ENCODE data around the gene SLC38A10. TPM values are rescaled to one million over a fixed set of nuclear protein-coding genes. Genes with fewer than 3 reads are reported as not detected.

The SLC38A10 gene
- polyA plus RNA-seq, 4 donors, result 48.4 to 107 (median 79.2) TPM

DNA sequence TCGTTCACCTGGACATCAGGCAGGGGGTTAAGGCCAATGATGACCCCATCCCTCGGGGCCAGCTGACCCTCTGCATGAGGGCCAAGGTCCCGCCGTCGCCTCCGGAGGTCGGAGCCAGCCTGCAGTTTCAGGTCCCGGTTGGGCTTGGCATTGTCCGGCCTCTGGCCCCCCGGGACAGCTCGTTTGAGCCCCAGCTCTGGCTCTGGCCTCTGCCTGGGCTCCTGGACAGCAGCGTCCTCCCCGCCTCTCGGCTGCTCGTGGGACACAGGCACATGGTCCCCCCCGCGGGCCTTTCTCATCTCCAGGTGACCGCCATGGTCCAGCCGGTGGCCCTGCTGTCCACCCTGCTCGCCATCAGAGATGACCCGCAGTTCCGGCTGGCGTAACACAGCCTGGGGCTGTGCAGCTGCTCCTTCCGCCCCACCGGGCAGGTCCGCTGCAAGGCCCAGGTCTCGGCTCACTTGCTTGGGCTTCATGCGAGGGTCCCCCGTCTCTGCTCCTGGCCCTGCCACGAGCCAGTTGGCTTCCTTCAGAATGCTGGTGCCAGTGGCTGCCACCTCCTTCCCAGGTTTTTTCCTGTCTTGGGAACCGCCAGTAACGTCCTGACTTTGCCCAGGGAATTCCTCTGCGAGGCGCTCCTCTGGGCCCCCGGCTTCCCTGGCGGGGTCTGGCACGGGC is 49.3 kb downstream of the SLC38A10 start:
- Histone ChIP-seq H3K27ac (ENCODE audit: low read depth in 1 of 3, low read length in 2 of 3) (no peak overlapping the region), H3K4me3 (ENCODE audit: low read depth in 1 of 3, low read length in 3 of 3) (no peak overlapping the region), H3K9me3 (ENCODE audit: control insufficient read depth in 2 of 2, insufficient read depth in 1 of 2, low read depth in 1 of 2, low read length in 1 of 2) (no peaks in the 10 kb centered on the region), H3K27me3 (ENCODE audit: control insufficient read depth in 3 of 3, insufficient read depth in 3 of 3, low read length in 3 of 3) (no peaks in the 10 kb centered on the region), H3K4me1 (ENCODE audit: control insufficient read depth in 3 of 3, insufficient read depth in 2 of 3, low read depth in 1 of 3, low read length in 2 of 3) (peaks cover 0 to 10% (median 0%) of the 10 kb centered on the region in 3 donors), H3K36me3 (ENCODE audit: control insufficient read depth in 3 of 3, insufficient read depth in 2 of 3, low read depth in 1 of 3, low read length in 3 of 3) (peaks cover 0 to 83% (median 2%) of the 10 kb centered on the region in 3 donors)
- WGBS, 3 donors, result 82 to 90% (median 86%) methylated on average over 32 to 37 of the region's 37 CpGs
- DNase-seq (no peak), FAIRE-seq (no peak)

DNA sequence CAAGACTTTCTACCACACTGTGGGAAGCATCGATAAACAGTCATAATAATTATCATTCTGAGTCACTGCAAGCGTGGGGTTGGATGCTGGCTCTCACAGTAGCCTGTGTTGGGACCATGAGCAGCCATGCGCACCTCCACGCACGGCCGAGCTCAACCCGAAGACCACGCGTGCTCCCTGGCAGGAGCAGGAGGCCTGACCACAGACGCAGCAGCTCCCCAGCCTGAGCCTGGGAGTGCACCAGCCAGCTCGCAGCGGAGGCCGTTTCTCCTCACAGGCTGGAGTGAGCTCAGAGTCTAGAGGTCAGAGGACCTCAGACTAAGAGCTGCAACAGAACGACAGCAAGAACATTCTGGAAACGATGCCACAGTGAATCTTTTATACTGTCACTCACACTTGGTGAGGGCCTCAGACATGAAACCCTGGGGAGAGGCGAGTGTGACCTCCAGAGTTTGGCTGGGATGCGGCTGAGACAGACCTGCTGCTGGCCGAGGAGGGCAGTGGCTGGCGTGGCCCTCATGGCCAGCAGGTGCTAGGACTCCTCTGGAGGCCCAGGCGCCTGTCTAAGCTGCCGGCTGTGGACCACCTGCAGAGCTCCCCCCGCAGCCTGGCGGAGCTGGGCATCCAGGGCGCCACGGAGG is 50.0 kb downstream of the SLC38A10 start:
- H3K4me3 ChIP-seq (ENCODE audit: low read depth in 1 of 3, low read length in 3 of 3), result no peak overlapping the region
- H3K9me3 ChIP-seq (ENCODE audit: control insufficient read depth in 2 of 2, insufficient read depth in 1 of 2, low read depth in 1 of 2, low read length in 1 of 2), result no peaks in the 10 kb centered on the region
- H3K4me1 ChIP-seq (ENCODE audit: control insufficient read depth in 3 of 3, insufficient read depth in 2 of 3, low read depth in 1 of 3, low read length in 2 of 3), result peaks cover 0 to 10% (median 2%) of the 10 kb centered on the region in 3 donors
- FAIRE-seq (no peak), DNase-seq (no peak)
- H3K27ac ChIP-seq (ENCODE audit: low read depth in 1 of 3, low read length in 2 of 3), result no peak overlapping the region
- H3K36me3 ChIP-seq (ENCODE audit: control insufficient read depth in 3 of 3, insufficient read depth in 2 of 3, low read depth in 1 of 3, low read length in 3 of 3), result peaks cover 0 to 80% (median 2%) of the 10 kb centered on the region in 3 donors
- H3K27me3 ChIP-seq (ENCODE audit: control insufficient read depth in 3 of 3, insufficient read depth in 3 of 3, low read length in 3 of 3), result no peaks in the 10 kb centered on the region
- 67 to 79% (median 76%) methylated on average over 22 to 25 of the region's 25 CpGs for WGBS, 3 donors

DNA sequence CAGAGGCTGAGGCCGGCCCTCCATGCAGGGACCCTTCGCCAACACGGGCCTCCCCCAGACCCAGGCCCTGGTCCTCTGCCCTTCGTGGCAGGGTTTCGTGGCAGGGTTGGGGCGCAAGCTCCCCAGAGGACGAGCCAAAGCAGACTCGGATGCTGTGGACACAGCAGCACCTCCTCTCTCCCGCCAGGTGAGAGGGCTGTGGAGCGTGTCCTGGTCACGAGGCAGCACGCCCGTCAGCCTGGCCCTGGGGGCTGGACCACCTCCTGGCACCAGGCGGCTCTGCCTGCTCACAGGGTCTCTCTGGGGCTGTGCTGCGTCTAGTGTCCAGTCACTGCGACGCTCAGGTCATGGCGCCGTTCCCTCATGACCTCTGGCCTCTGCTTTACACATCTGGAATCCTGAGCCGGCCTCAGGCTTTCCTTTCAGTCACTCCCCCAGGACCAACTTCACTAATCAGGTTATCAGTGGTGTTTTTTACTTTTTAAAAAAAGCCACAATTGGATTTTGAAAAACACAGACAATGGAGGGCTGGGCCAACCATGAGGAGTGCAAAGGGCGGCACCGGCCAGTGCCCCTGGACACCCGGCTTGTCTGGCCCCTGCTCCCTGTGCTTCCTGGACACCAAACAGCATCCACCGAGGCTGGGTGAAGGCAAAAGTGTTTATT is 50.6 kb downstream of the SLC38A10 start:
- Histone ChIP-seq H3K9me3 (ENCODE audit: control insufficient read depth in 2 of 2, insufficient read depth in 1 of 2, low read depth in 1 of 2, low read length in 1 of 2) (no peaks in the 10 kb centered on the region), H3K36me3 (ENCODE audit: control insufficient read depth in 3 of 3, insufficient read depth in 2 of 3, low read depth in 1 of 3, low read length in 3 of 3) (peaks cover 0 to 73% (median 0%) of the 10 kb centered on the region in 3 donors), H3K27me3 (ENCODE audit: control insufficient read depth in 3 of 3, insufficient read depth in 3 of 3, low read length in 3 of 3) (no peaks in the 10 kb centered on the region), H3K27ac (ENCODE audit: low read depth in 1 of 3, low read length in 2 of 3) (no peak overlapping the region), H3K4me3 (ENCODE audit: low read depth in 1 of 3, low read length in 3 of 3) (no peak overlapping the region), H3K4me1 (ENCODE audit: control insufficient read depth in 3 of 3, insufficient read depth in 2 of 3, low read depth in 1 of 3, low read length in 2 of 3) (peaks cover 0 to 10% (median 6%) of the 10 kb centered on the region in 3 donors)
- DNase-seq, result no peak
- WGBS, 3 donors, result 73 to 83% (median 74%) methylated on average over 24 of the region's 24 CpGs
- no peak for FAIRE-seq

DNA sequence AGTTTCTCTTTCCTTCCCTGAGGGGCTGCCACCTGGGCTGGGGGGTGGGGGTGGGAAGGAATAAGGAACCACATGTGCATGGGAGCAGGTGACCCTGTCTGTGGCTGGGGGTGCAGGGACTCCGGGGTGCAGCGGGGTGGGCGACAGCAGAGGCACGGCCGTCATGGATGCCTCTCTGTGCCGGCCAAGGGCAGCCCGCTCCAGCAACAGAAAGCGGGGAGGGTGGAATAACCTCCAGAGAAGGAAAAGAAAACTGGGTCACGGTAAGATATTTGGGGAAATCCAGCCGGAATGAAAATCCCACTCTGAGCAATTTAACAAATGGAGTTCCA is 51.8 kb downstream of the SLC38A10 start:
- 82 to 90% (median 86%) methylated on average over 10 of the region's 10 CpGs for WGBS, 3 donors
- FAIRE-seq (no peak), DNase-seq (no peak)
- Histone ChIP-seq H3K36me3 (ENCODE audit: control insufficient read depth in 3 of 3, insufficient read depth in 2 of 3, low read depth in 1 of 3, low read length in 3 of 3) (peaks cover 0 to 65% (median 0%) of the 10 kb centered on the region in 3 donors), H3K27ac (ENCODE audit: low read depth in 1 of 3, low read length in 2 of 3) (no peak overlapping the region), H3K4me1 (ENCODE audit: control insufficient read depth in 3 of 3, insufficient read depth in 2 of 3, low read depth in 1 of 3, low read length in 2 of 3) (peaks cover 0 to 11% (median 6%) of the 10 kb centered on the region in 3 donors), H3K4me3 (ENCODE audit: low read depth in 1 of 3, low read length in 3 of 3) (no peak overlapping the region), H3K27me3 (ENCODE audit: control insufficient read depth in 3 of 3, insufficient read depth in 3 of 3, low read length in 3 of 3) (no peaks in the 10 kb centered on the region), H3K9me3 (ENCODE audit: control insufficient read depth in 2 of 2, insufficient read depth in 1 of 2, low read depth in 1 of 2, low read length in 1 of 2) (no peaks in the 10 kb centered on the region)

DNA sequence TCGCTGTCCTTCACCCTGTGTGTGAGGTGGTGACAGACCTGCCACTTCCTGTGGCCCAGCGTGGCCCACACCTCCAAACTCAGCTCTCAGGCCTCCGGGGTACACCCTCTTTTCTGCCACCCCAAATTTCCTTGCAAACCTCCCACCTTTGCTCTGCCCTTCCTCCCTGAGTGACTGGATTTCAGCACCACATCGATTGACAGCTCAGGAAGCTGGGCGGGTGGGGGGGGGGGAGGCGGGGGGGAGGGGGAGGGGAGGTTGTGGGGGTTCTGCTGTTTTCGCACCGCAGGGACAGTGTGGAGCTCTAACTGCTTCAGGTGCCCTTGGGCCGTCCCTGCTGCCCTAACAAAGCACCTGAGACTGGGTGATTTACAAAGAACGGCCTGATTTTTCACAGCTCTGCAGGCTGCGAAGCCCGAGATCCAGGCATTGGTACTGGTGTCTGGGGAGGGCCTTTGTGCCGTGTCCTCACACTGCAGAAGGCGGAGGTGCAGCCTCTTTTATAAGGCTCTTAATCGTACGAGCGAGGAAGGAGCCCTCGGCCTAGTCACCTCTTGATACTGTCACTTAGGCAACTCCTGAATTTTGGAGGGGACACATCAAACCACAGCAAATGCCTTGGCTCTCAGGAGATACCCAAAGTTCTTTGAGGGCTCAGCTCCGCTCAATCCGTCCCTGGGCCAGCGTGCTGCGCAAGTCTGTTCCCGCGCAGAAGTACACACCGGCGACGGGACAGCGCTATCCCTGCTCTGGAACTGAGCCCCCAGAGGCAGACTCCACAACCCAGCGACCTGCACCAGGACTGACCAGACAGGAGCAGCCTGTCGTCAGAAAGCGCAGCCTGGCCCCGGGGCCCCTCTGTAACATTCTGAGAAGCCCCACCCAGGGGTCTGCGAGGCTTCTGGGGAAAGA is 52.4 kb downstream of the SLC38A10 start:
- DNase-seq (no peak), FAIRE-seq (no peak)
- Histone ChIP-seq H3K36me3 (ENCODE audit: control insufficient read depth in 3 of 3, insufficient read depth in 2 of 3, low read depth in 1 of 3, low read length in 3 of 3) (peaks cover 0 to 63% (median 0%) of the 10 kb centered on the region in 3 donors), H3K4me1 (ENCODE audit: control insufficient read depth in 3 of 3, insufficient read depth in 2 of 3, low read depth in 1 of 3, low read length in 2 of 3) (peaks cover 1 to 17% (median 10%) of the 10 kb centered on the region in 3 donors), H3K4me3 (ENCODE audit: low read depth in 1 of 3, low read length in 3 of 3) (no peak overlapping the region), H3K27me3 (ENCODE audit: control insufficient read depth in 3 of 3, insufficient read depth in 3 of 3, low read length in 3 of 3) (no peaks in the 10 kb centered on the region), H3K9me3 (ENCODE audit: control insufficient read depth in 2 of 2, insufficient read depth in 1 of 2, low read depth in 1 of 2, low read length in 1 of 2) (no peaks in the 10 kb centered on the region), H3K27ac (ENCODE audit: low read depth in 1 of 3, low read length in 2 of 3) (no peak overlapping the region)
- WGBS, 3 donors, result 75 to 83% (median 83%) methylated on average over 31 to 33 of the region's 33 CpGs

DNA sequence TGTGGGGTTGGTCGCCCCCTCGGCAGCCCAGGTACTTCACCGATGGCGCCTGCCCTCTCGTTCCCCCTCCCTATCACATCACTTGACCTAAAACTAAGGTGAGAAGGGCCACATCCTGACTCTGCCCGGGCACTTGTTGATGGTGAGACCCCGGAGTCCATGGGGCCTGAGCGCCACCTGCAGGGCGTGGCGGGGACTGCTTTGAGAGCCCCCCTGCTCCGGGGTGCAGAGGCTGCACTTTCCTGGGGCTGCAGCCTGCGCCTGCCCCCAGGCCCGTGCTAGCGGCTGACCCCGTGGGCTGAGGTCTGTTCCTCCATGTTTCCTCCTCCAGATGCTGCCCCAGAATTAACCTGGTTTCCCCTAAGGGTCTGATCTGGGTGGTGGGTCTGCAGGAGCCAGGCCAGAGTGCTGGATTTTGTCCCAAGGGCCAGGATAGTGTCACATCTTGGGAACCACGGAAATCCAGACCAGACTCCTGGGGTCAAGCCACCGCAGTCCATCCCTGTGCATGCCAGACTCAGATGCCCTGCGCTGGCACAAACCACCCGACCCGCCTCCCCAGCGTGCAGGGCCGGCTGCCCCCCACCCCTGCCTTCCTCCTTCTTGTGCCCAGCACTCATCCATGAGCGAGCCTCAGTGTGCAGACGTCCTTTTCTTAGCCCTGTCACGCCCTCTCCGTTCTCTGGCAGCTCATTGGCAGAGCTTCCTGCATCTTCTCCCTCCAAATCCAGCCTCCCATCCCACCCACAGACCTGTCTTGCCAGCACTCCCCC is 53.3 kb downstream of the SLC38A10 start:
- H3K9me3 ChIP-seq (ENCODE audit: control insufficient read depth in 2 of 2, insufficient read depth in 1 of 2, low read depth in 1 of 2, low read length in 1 of 2), result no peaks in the 10 kb centered on the region
- WGBS, 3 donors, result 51 to 67% (median 62%) methylated on average over 20 to 26 of the region's 26 CpGs
- H3K36me3 ChIP-seq (ENCODE audit: control insufficient read depth in 3 of 3, insufficient read depth in 2 of 3, low read depth in 1 of 3, low read length in 3 of 3), result peaks cover 0 to 64% (median 0%) of the 10 kb centered on the region in 3 donors
- H3K27ac ChIP-seq (ENCODE audit: low read depth in 1 of 3, low read length in 2 of 3), result no peak overlapping the region
- peaks cover 2 to 23% (median 13%) of the 10 kb centered on the region in 3 donors for H3K4me1 ChIP-seq (ENCODE audit: control insufficient read depth in 3 of 3, insufficient read depth in 2 of 3, low read depth in 1 of 3, low read length in 2 of 3)
- FAIRE-seq, result no peak
- H3K4me3 ChIP-seq (ENCODE audit: low read depth in 1 of 3, low read length in 3 of 3), result no peak overlapping the region
- no peaks in the 10 kb centered on the region for H3K27me3 ChIP-seq (ENCODE audit: control insufficient read depth in 3 of 3, insufficient read depth in 3 of 3, low read length in 3 of 3)
- peak in 1 of 2 donors; percentile 67 for DNase-seq

DNA sequence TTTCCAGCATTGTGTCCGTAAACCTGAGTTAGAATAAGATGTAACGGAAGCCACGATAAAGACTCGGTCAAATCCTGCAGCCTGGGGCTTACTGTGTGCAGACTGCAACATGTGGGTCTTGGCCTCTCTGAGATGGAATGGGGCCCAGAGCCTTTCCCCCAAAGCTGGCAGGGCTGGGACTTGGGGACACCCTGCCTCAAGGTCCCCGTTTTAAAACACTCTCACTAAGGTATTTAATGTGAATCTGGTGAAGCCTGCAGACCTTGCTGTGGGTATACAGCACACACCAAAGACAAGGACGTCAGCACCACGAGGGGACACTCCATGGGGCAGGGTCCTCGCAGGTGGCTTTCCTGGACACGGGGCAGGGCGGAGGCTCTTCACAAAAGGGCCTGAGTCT is 53.9 kb downstream of the SLC38A10 start:
- H3K27ac ChIP-seq (ENCODE audit: low read depth in 1 of 3, low read length in 2 of 3), result no peak overlapping the region
- no peaks in the 10 kb centered on the region for H3K27me3 ChIP-seq (ENCODE audit: control insufficient read depth in 3 of 3, insufficient read depth in 3 of 3, low read length in 3 of 3)
- FAIRE-seq, result no peak
- peaks cover 0 to 64% (median 0%) of the 10 kb centered on the region in 3 donors for H3K36me3 ChIP-seq (ENCODE audit: control insufficient read depth in 3 of 3, insufficient read depth in 2 of 3, low read depth in 1 of 3, low read length in 3 of 3)
- 85 to 91% (median 88%) methylated on average over 10 of the region's 10 CpGs for WGBS, 3 donors
- no peak overlapping the region for H3K4me3 ChIP-seq (ENCODE audit: low read depth in 1 of 3, low read length in 3 of 3)
- no peak for DNase-seq
- peaks cover 2 to 23% (median 13%) of the 10 kb centered on the region in 3 donors for H3K4me1 ChIP-seq (ENCODE audit: control insufficient read depth in 3 of 3, insufficient read depth in 2 of 3, low read depth in 1 of 3, low read length in 2 of 3)
- H3K9me3 ChIP-seq (ENCODE audit: control insufficient read depth in 2 of 2, insufficient read depth in 1 of 2, low read depth in 1 of 2, low read length in 1 of 2), result no peaks in the 10 kb centered on the region
